HepG2 (cell line): Measurements from ENCODE around the gene PPCDC. TPM values are rescaled to one million over a fixed set of nuclear protein-coding genes. Genes with fewer than 3 reads are reported as not detected.

Experiments
- BORCS8-MEF2B ChIP-seq: sonication (generic); formaldehyde crosslinking; IDR thresholded peaks from 2 replicates; pipeline ENCODE4 v1.8.0; 2022; ENCODE audit warnings: mild to moderate bottlenecking, missing genetic modification reagents
- CHD2 ChIP-seq: IDR thresholded peaks from 2 replicates; pipeline ENCODE4 v1.6.1; 2011; ENCODE audit warnings: low read depth, low read length, improper control_type of control experiment
- DPF2 ChIP-seq: sonication (generic); formaldehyde crosslinking; IDR thresholded peaks from 2 replicates; pipeline ENCODE4 v1.4.0; 2020; ENCODE audit warnings: mild to moderate bottlenecking, low read depth, missing genetic modification reagents, borderline replicate concordance
- MLLT10 ChIP-seq: sonication (generic); formaldehyde crosslinking; IDR thresholded peaks from 2 replicates; pipeline ENCODE4 v1.4.0; 2020; ENCODE audit warnings: missing genetic modification reagents
- NR1H2 ChIP-seq: sonication (generic); formaldehyde crosslinking; IDR thresholded peaks from 2 replicates; pipeline ENCODE4 v1.8.1; 2022; ENCODE audit warnings: low read depth, missing genetic modification reagents, borderline replicate concordance
- SALL1 ChIP-seq: sonication (generic); formaldehyde crosslinking; IDR thresholded peaks from 2 replicates; pipeline ENCODE4 v1.8.0; 2022; ENCODE audit warnings: mild to moderate bottlenecking, missing genetic modification reagents
- SP5 ChIP-seq: IDR thresholded peaks from 2 replicates; pipeline ENCODE4 v1.6.1; 2016; ENCODE audit warnings: low read depth, borderline replicate concordance
- SSRP1 ChIP-seq: IDR thresholded peaks from 2 replicates; pipeline ENCODE4 v1.6.1; 2016; ENCODE audit warnings: control low read depth
- XRCC5 ChIP-seq: fragments of 200-400 bp; formaldehyde crosslinking; optimal IDR thresholded peaks from 2 replicates; pipeline ENCODE3; 2017; ENCODE audit warnings: mild to moderate bottlenecking, low read length
- ZFX ChIP-seq: sonication (generic); formaldehyde crosslinking; IDR thresholded peaks from 2 replicates; pipeline ENCODE4 v1.4.0; 2020; ENCODE audit warnings: mild to moderate bottlenecking, low read depth, missing genetic modification reagents, moderate library complexity
- ZNF547 ChIP-seq: sonication (generic); formaldehyde crosslinking; IDR thresholded peaks from 2 replicates; pipeline ENCODE4 v1.5.1; 2020; ENCODE audit warnings: mild to moderate bottlenecking, missing genetic modification reagents
- ZNF550 ChIP-seq: sonication (generic); formaldehyde crosslinking; IDR thresholded peaks from 2 replicates; pipeline ENCODE4 v1.4.0; 2020; ENCODE audit warnings: mild to moderate bottlenecking, missing genetic modification reagents, borderline replicate concordance
- polyA plus RNA-seq, 8 experiments: library from polyadenylated mRNA; depleted of rRNA in 3 of 8; stranded (reverse) in 7 of 8; unstranded in 1 of 8; fragments of >200 nt; fragmentation: Illumina TruSeq in 4 of 8; extraction: Trizol in 4 of 8; gene quantifications; 2 replicates each; pipeline versions ENCODE4 v1.2.1 to v1.2.3, GENCODE V29; 2011 to 2016; ENCODE audit warnings: low read depth in 4 of 8, missing spikeins in 1 of 8, mixed read lengths in 1 of 8; ENCODE audit not compliant: insufficient read depth in 1 of 8
- total RNA-seq, 5 experiments: library from RNA; depleted of rRNA; stranded (reverse); fragments of >200 nt; fragmentation: Illumina TruSeq; extraction: Trizol; gene quantifications; 2 replicates each; pipeline ENCODE4 v1.2.3, GENCODE V29; 2016; ENCODE audit warnings: low read depth in 1 of 5
- TF ChIP-seq, protein P1 (sequence below): sonication (generic); formaldehyde crosslinking; IDR thresholded peaks from 2 replicates; pipeline ENCODE4 v1.5.1; 2020; ENCODE audit warnings: missing genetic modification reagents, mild to moderate bottlenecking, borderline replicate concordance
- TF ChIP-seq, protein P2 (sequence below): sonication (generic); formaldehyde crosslinking; IDR thresholded peaks from 2 replicates; pipeline ENCODE4 v1.4.0; 2020; ENCODE audit warnings: missing genetic modification reagents, borderline replicate concordance
- TF ChIP-seq, protein P3 (sequence below): sonication (generic); formaldehyde crosslinking; IDR thresholded peaks from 2 replicates; pipeline ENCODE4 v1.4.0; 2020; ENCODE audit warnings: low read depth, mild to moderate bottlenecking, missing genetic modification reagents
- TF ChIP-seq, protein P4 (sequence below): sonication (generic); formaldehyde crosslinking; IDR thresholded peaks from 2 replicates; pipeline ENCODE4 v1.8.1; 2023; ENCODE audit warnings: mild to moderate bottlenecking, missing genetic modification reagents
- TF ChIP-seq, protein P5 (sequence below): sonication (generic); formaldehyde crosslinking; IDR thresholded peaks from 2 replicates; pipeline ENCODE4 v1.5.0; 2020; ENCODE audit warnings: mild to moderate bottlenecking, missing genetic modification reagents

The PPCDC gene
- total and polyA plus RNA-seq, 2 of the 13 experiments (the other 11 are each of a cell fraction or from before 2014, with no cell fraction given): 12.3 to 12.8 TPM

DNA sequence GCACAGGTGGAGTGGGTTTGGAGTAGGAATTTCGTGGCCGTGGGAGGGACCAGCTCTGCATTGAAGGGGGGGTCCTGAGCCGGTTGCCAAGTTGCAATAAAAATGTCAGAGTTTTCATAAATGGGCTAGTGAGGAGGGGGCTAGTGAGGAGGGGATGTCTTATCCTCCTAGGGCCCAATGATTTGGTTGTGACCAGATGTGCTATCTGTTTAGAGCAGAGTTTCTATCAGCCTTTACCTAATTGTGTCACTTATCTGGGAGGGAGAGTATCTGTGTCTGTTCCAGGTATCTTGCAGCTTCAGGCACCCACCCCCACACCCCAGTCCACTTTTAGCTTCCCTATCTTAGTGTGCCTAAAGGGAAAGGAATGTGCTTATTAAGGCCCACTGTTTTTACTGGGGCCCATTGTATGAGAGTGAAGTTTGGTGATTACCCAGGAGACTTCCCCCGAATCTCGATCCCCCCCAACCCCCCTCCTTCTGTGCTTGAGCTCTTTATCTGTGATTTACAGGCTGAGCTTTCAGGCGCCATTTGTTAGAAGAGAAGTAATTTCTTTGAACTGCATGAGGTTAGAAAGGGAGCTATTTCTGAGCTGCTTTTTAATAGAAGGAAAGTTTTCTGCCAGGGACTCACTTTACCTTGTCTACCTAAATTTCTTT is 42.6 kb downstream of the PPCDC start (continued):
- TF ChIP-seq, protein P1, sequence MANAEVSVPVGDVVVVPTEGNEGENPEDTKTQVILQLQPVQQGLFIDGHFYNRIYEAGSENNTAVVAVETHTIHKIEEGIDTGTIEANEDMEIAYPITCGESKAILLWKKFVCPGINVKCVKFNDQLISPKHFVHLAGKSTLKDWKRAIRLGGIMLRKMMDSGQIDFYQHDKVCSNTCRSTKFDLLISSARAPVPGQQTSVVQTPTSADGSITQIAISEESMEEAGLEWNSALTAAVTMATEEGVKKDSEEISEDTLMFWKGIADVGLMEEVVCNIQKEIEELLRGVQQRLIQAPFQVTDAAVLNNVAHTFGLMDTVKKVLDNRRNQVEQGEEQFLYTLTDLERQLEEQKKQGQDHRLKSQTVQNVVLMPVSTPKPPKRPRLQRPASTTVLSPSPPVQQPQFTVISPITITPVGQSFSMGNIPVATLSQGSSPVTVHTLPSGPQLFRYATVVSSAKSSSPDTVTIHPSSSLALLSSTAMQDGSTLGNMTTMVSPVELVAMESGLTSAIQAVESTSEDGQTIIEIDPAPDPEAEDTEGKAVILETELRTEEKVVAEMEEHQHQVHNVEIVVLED (CRISPR knock-in tag): no peak
- TF ChIP-seq ZFX (peak; percentile 3; the same call in 1 of the 2 replicates), DPF2 (no peak), SSRP1 (CRISPR knock-in tag) (no peak), MLLT10 (CRISPR knock-in tag) (no peak), SP5 (CRISPR knock-in tag) (no peak), BORCS8-MEF2B (CRISPR knock-in tag) (no peak), CHD2 (no peak), ZNF547 (CRISPR knock-in tag) (no peak), SALL1 (CRISPR knock-in tag) (0 out of 2 replicates have a peak, but pooled peaks have one; percentile 6), XRCC5 (no peak), NR1H2 (CRISPR knock-in tag) (no peak), ZNF550 (no peak)
- TF ChIP-seq, protein P2, sequence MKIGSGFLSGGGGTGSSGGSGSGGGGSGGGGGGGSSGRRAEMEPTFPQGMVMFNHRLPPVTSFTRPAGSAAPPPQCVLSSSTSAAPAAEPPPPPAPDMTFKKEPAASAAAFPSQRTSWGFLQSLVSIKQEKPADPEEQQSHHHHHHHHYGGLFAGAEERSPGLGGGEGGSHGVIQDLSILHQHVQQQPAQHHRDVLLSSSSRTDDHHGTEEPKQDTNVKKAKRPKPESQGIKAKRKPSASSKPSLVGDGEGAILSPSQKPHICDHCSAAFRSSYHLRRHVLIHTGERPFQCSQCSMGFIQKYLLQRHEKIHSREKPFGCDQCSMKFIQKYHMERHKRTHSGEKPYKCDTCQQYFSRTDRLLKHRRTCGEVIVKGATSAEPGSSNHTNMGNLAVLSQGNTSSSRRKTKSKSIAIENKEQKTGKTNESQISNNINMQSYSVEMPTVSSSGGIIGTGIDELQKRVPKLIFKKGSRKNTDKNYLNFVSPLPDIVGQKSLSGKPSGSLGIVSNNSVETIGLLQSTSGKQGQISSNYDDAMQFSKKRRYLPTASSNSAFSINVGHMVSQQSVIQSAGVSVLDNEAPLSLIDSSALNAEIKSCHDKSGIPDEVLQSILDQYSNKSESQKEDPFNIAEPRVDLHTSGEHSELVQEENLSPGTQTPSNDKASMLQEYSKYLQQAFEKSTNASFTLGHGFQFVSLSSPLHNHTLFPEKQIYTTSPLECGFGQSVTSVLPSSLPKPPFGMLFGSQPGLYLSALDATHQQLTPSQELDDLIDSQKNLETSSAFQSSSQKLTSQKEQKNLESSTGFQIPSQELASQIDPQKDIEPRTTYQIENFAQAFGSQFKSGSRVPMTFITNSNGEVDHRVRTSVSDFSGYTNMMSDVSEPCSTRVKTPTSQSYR: no peak
- TF ChIP-seq, protein P3, sequence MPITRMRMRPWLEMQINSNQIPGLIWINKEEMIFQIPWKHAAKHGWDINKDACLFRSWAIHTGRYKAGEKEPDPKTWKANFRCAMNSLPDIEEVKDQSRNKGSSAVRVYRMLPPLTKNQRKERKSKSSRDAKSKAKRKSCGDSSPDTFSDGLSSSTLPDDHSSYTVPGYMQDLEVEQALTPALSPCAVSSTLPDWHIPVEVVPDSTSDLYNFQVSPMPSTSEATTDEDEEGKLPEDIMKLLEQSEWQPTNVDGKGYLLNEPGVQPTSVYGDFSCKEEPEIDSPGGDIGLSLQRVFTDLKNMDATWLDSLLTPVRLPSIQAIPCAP (CRISPR knock-in tag): no peak
- TF ChIP-seq, protein P4, sequence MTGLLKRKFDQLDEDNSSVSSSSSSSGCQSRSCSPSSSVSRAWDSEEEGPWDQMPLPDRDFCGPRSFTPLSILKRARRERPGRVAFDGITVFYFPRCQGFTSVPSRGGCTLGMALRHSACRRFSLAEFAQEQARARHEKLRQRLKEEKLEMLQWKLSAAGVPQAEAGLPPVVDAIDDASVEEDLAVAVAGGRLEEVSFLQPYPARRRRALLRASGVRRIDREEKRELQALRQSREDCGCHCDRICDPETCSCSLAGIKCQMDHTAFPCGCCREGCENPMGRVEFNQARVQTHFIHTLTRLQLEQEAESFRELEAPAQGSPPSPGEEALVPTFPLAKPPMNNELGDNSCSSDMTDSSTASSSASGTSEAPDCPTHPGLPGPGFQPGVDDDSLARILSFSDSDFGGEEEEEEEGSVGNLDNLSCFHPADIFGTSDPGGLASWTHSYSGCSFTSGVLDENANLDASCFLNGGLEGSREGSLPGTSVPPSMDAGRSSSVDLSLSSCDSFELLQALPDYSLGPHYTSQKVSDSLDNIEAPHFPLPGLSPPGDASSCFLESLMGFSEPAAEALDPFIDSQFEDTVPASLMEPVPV (CRISPR knock-in tag): no peak
- TF ChIP-seq, protein P5, sequence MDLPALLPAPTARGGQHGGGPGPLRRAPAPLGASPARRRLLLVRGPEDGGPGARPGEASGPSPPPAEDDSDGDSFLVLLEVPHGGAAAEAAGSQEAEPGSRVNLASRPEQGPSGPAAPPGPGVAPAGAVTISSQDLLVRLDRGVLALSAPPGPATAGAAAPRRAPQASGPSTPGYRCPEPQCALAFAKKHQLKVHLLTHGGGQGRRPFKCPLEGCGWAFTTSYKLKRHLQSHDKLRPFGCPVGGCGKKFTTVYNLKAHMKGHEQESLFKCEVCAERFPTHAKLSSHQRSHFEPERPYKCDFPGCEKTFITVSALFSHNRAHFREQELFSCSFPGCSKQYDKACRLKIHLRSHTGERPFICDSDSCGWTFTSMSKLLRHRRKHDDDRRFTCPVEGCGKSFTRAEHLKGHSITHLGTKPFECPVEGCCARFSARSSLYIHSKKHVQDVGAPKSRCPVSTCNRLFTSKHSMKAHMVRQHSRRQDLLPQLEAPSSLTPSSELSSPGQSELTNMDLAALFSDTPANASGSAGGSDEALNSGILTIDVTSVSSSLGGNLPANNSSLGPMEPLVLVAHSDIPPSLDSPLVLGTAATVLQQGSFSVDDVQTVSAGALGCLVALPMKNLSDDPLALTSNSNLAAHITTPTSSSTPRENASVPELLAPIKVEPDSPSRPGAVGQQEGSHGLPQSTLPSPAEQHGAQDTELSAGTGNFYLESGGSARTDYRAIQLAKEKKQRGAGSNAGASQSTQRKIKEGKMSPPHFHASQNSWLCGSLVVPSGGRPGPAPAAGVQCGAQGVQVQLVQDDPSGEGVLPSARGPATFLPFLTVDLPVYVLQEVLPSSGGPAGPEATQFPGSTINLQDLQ: no peak
